ENCODE data around the gene C3.

- TF ChIP-seq CTCF (IDR thresholded peaks at IDR 0.05) = no peak
- no peak for TF ChIP-seq POLR2A (IDR thresholded peaks at IDR 0.05)
Observed at GRCh38 chr19:6714749-6715555, 5.5 kb downstream of the C3 start.
